ENCODE results near the gene TAF1L.

Gene TAF1L, protein sequence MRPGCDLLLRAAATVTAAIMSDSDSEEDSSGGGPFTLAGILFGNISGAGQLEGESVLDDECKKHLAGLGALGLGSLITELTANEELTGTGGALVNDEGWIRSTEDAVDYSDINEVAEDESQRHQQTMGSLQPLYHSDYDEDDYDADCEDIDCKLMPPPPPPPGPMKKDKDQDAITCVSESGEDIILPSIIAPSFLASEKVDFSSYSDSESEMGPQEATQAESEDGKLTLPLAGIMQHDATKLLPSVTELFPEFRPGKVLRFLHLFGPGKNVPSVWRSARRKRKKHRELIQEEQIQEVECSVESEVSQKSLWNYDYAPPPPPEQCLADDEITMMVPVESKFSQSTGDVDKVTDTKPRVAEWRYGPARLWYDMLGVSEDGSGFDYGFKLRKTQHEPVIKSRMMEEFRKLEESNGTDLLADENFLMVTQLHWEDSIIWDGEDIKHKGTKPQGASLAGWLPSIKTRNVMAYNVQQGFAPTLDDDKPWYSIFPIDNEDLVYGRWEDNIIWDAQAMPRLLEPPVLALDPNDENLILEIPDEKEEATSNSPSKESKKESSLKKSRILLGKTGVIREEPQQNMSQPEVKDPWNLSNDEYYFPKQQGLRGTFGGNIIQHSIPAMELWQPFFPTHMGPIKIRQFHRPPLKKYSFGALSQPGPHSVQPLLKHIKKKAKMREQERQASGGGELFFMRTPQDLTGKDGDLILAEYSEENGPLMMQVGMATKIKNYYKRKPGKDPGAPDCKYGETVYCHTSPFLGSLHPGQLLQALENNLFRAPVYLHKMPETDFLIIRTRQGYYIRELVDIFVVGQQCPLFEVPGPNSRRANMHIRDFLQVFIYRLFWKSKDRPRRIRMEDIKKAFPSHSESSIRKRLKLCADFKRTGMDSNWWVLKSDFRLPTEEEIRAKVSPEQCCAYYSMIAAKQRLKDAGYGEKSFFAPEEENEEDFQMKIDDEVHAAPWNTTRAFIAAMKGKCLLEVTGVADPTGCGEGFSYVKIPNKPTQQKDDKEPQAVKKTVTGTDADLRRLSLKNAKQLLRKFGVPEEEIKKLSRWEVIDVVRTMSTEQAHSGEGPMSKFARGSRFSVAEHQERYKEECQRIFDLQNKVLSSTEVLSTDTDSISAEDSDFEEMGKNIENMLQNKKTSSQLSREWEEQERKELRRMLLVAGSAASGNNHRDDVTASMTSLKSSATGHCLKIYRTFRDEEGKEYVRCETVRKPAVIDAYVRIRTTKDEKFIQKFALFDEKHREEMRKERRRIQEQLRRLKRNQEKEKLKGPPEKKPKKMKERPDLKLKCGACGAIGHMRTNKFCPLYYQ (N-terminal part only)

DNA sequence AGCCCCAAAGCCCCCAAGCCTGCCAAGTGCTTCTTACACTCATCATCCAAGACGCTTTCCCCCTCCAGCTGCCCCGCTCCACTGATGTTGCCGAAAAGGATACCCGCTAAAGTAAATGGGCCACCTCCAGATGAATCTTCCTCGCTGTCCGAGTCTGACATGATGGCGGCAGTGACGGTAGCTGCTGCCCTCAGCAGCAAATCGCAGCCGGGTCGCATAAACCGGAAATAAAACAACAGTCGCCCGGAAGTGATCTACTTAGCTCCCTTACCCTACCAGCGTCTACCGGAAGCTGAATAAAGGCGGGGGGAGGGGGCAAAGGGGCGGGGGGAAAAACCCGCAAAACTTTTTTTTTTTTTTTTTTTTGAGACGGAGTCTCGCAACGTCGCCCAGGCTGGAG lies at the start of gene TAF1L:
TSS of gene TAF1L (minus strand) at position 308 of the 400 bp plus-strand sequence. CDS start at position 218, 90 bp downstream.
- no peak within 1 kb of the TSS for H2AFZ ChIP-seq (ENCODE audit: low read depth)
- H3K4me3 ChIP-seq (IDR thresholded peaks at IDR 0.05; ENCODE audit: insufficient read depth, low read depth, low read length) = no peak within 1 kb of the TSS
- no peaks in the 10 kb centered on the region for H3K27me3 ChIP-seq (ENCODE audit: insufficient read depth, low read depth)
- no peaks in the 10 kb centered on the region for H3K36me3 ChIP-seq (ENCODE audit: insufficient read depth)
- no peak within 1 kb of the TSS for H3K4me2 ChIP-seq
- H4K20me1 ChIP-seq (ENCODE audit: insufficient read depth) = no peaks in the 10 kb centered on the region
- H3K9ac ChIP-seq = no peak within 1 kb of the TSS
- TF ChIP-seq, protein P1, sequence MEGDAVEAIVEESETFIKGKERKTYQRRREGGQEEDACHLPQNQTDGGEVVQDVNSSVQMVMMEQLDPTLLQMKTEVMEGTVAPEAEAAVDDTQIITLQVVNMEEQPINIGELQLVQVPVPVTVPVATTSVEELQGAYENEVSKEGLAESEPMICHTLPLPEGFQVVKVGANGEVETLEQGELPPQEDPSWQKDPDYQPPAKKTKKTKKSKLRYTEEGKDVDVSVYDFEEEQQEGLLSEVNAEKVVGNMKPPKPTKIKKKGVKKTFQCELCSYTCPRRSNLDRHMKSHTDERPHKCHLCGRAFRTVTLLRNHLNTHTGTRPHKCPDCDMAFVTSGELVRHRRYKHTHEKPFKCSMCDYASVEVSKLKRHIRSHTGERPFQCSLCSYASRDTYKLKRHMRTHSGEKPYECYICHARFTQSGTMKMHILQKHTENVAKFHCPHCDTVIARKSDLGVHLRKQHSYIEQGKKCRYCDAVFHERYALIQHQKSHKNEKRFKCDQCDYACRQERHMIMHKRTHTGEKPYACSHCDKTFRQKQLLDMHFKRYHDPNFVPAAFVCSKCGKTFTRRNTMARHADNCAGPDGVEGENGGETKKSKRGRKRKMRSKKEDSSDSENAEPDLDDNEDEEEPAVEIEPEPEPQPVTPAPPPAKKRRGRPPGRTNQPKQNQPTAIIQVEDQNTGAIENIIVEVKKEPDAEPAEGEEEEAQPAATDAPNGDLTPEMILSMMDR (conservative IDR thresholded peaks at IDR 0.05; ENCODE audit: low read depth, low read length) = no peak
- no peaks in the 10 kb centered on the region for H3K4me1 ChIP-seq (ENCODE audit: low read depth, poor library complexity, severe bottlenecking)
- H3K27ac ChIP-seq = no peak within 1 kb of the TSS
- H3K79me2 ChIP-seq (ENCODE audit: insufficient read depth, low read depth) = no peaks in the 10 kb centered on the region

DNA sequence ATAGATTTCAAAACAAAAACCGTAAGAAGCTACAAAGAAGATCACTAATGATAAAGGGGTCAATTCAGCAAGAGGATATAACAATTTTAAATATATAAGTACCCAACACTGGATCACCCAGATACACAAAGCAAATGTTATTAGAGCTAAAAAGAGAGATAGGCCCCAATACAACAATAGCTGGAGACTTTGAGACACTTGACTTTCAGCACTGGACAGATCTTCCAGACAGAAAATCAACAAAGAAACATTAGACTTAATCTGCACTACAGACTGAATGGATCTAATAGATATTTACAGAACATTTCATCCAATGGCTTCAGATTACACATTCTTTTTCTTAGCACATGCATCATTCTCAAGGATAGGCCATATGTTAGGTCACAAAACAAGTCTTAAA lies 46.3 kb upstream of the TAF1L start:
- Histone ChIP-seq H2AFZ (ENCODE audit: low read depth) (no peak overlapping the region), H3K9ac (no peak overlapping the region), H3K27me3 (ENCODE audit: insufficient read depth, low read depth) (no peaks in the 10 kb centered on the region), H3K27ac (no peak overlapping the region), H3K4me1 (ENCODE audit: low read depth, poor library complexity, severe bottlenecking) (no peaks in the 10 kb centered on the region), H3K4me2 (no peak overlapping the region), H3K79me2 (ENCODE audit: insufficient read depth, low read depth) (no peaks in the 10 kb centered on the region), H4K20me1 (ENCODE audit: insufficient read depth) (no peaks in the 10 kb centered on the region), H3K36me3 (ENCODE audit: insufficient read depth) (no peaks in the 10 kb centered on the region), H3K4me3 (IDR thresholded peaks at IDR 0.05; ENCODE audit: insufficient read depth, low read depth, low read length) (no peak overlapping the region)
- TF ChIP-seq, protein P1 (conservative IDR thresholded peaks at IDR 0.05; ENCODE audit: low read depth, low read length) = no peak

DNA sequence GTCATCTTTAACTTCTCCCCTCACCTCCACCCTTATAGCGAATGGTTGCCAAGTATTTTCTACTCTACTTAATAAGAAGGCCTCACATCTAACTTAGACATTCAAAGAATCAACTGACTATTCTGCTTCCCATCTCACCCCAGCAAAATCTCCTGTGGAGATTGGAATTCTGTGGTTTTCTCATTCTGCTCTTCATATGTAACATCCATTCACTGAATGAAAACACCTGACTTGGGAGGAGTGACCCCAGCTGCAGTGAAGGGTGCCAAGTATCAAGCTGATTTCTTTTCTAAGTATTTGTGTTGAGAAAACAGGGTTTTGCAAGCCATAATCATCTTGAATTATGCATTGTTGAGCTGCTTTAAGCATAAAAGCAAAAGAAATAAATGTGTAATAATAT lies 42.5 kb upstream of the TAF1L start:
- H2AFZ ChIP-seq (ENCODE audit: low read depth) = no peak overlapping the region
- H3K4me1 ChIP-seq (ENCODE audit: low read depth, poor library complexity, severe bottlenecking) = no peaks in the 10 kb centered on the region
- H3K9ac ChIP-seq = no peak overlapping the region
- H3K4me3 ChIP-seq (IDR thresholded peaks at IDR 0.05; ENCODE audit: insufficient read depth, low read depth, low read length) = no peak overlapping the region
- no peaks in the 10 kb centered on the region for H4K20me1 ChIP-seq (ENCODE audit: insufficient read depth)
- no peaks in the 10 kb centered on the region for H3K36me3 ChIP-seq (ENCODE audit: insufficient read depth)
- no peaks in the 10 kb centered on the region for H3K27me3 ChIP-seq (ENCODE audit: insufficient read depth, low read depth)
- no peak overlapping the region for H3K27ac ChIP-seq
- TF ChIP-seq, protein P1 (conservative IDR thresholded peaks at IDR 0.05; ENCODE audit: low read depth, low read length) = no peak
- no peaks in the 10 kb centered on the region for H3K79me2 ChIP-seq (ENCODE audit: insufficient read depth, low read depth)
- no peak overlapping the region for H3K4me2 ChIP-seq

DNA sequence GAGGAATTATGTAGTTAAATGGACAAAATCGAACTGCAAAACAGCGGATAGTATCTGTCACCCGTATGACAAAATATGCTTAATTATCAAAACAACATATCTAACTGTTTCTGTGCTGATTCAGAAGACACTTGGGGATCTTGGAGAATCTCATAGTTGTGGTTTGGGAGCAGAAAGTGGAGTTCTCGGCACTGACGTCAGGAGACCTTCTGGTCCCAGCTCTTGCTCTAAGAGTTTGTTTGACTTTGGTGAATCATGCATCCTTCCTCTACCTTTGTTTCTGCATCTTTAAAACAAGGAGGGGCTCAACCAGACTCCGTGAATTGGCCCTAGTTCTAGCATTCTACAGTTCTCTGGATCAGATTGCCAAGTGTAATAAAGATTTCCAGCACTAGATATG lies 37.0 kb upstream of the TAF1L start:
- TF ChIP-seq, protein P1 (conservative IDR thresholded peaks at IDR 0.05; ENCODE audit: low read depth, low read length) = no peak
- H3K36me3 ChIP-seq (ENCODE audit: insufficient read depth) = no peaks in the 10 kb centered on the region
- no peak overlapping the region for H3K9ac ChIP-seq
- H3K27ac ChIP-seq = no peak overlapping the region
- no peaks in the 10 kb centered on the region for H3K4me1 ChIP-seq (ENCODE audit: low read depth, poor library complexity, severe bottlenecking)
- no peaks in the 10 kb centered on the region for H3K27me3 ChIP-seq (ENCODE audit: insufficient read depth, low read depth)
- H3K4me3 ChIP-seq (IDR thresholded peaks at IDR 0.05; ENCODE audit: insufficient read depth, low read depth, low read length) = no peak overlapping the region
- no peak overlapping the region for H2AFZ ChIP-seq (ENCODE audit: low read depth)
- no peak overlapping the region for H3K4me2 ChIP-seq
- H3K79me2 ChIP-seq (ENCODE audit: insufficient read depth, low read depth) = no peaks in the 10 kb centered on the region
- H4K20me1 ChIP-seq (ENCODE audit: insufficient read depth) = no peaks in the 10 kb centered on the region
